Activated naive CD8-positive, alpha-beta T cell treated with anti-CD3 and anti-CD28 coated beads for 36 hours (primary cell): Measurements from ENCODE around the gene KLHDC3. TPM values are rescaled to one million over a fixed set of nuclear protein-coding genes. Genes with fewer than 3 reads are reported as not detected.
A peak's percentile ranks its signal among the peaks of the same experiment; 100 is the strongest.
"Not testable (repeated sequence)": the region's sequence is repeated elsewhere in the genome, so short reads cannot be mapped to it uniquely, and the experiment has no call there.

Source experiments
- DNase-seq: peaks from one replicate; pipeline ENCODE4 v3.0.0; 2021
- H3K27ac Mint-ChIP-seq: one replicate; pipeline ENCODE4 v1.8.0; 2022; ENCODE audit warnings: mild to moderate bottlenecking, moderate library complexity, mixed read lengths
- H3K27me3 Mint-ChIP-seq: one replicate; pipeline ENCODE4 v1.8.0; 2022; ENCODE audit warnings: mild to moderate bottlenecking, mixed read lengths
- H3K36me3 Mint-ChIP-seq: one replicate; pipeline ENCODE4 v1.8.0; 2021; ENCODE audit warnings: mild to moderate bottlenecking, mixed read lengths
- H3K4me1 Mint-ChIP-seq: one replicate; pipeline ENCODE4 v1.8.0; 2021; ENCODE audit warnings: mixed read lengths
- H3K4me3 Mint-ChIP-seq: one replicate; pipeline ENCODE4 v1.8.0; 2022; ENCODE audit warnings: mild to moderate bottlenecking, moderate library complexity, mixed read lengths
- H3K9me3 Mint-ChIP-seq: one replicate; pipeline ENCODE4 v1.8.0; 2022; ENCODE audit warnings: mixed read lengths
- total RNA-seq, 2 experiments: library from RNA; stranded (reverse); gene quantifications; one replicate each; pipeline ENCODE4 v1.2.3, GENCODE V29; 2021

The KLHDC3 gene
- total RNA-seq, 2 experiments from 2014 or later = 65.8 to 66.1 TPM

DNA sequence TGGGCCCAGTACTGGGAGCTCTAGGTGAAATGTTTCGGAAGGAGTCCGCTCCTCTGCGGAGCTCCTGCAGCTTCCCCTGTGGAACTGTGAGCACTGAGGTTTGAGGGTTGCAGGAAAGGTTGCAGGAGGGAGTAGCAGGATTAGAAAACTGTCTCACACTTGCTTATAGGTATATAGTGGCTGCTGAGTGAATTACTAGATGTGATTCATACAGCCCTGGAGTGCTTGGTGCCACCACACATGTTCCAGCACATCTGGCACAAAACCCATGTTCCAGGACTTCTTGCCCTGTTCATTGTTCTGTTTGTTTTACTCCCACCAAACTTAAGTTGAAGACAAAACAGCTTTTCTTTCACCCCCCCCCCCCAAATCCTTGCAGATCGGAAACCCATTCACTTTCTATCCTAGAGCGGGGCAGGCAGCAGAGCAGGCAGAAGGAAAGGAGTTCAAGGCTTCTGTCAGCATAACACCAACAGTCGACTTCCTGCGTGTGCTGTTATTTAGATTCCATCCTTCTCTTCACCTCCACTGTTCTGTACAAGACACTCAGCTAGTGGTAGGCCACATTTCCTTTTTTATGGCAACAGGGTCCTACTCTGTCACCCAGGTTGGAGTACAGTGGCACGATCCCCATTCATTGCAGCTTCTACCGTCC is 34.4 kb upstream of the KLHDC3 start:
- peaks cover 4% of the 10 kb centered on the region for H3K9me3 Mint-ChIP-seq
- DNase-seq = no peak
- H3K27ac Mint-ChIP-seq = peak overlapping the region; percentile 96
- H3K4me1 Mint-ChIP-seq = peaks cover 45% of the 10 kb centered on the region
- no peaks in the 10 kb centered on the region for H3K27me3 Mint-ChIP-seq
- H3K4me3 Mint-ChIP-seq = peak overlapping the region; percentile 86
- H3K36me3 Mint-ChIP-seq = peaks cover 29% of the 10 kb centered on the region

- H3K36me3 Mint-ChIP-seq = peaks cover 14% of the 10 kb centered on the region
Observed at GRCh38 chr6:42981836-42982235, 32.2 kb upstream of the KLHDC3 start.

GRCh38 chr6:42984001-42984923 is 29.8 kb upstream of the KLHDC3 start, which contains the start of gene PPP2R5D:
Gene PPP2R5D (plus strand): TSS chr6:42984570. CDS start chr6:42984678, 108 bp downstream.
- Mint-ChIP-seq H3K9me3 (no peaks in the 10 kb centered on the region), H3K36me3 (peaks cover 3% of the 10 kb centered on the region), H3K27ac (peak within 1 kb of the TSS; percentile 86), H3K4me1 (peaks cover 50% of the 10 kb centered on the region), H3K27me3 (no peaks in the 10 kb centered on the region), H3K4me3 (peak within 1 kb of the TSS; percentile 87)
- peak; percentile 96 for DNase-seq

More at GRCh38 chr6:42981836-42982235, 32.2 kb upstream of the KLHDC3 start:
- DNase-seq = no peak
- H3K9me3 Mint-ChIP-seq = peaks cover under 1% of the 10 kb centered on the region
- no peaks in the 10 kb centered on the region for H3K27me3 Mint-ChIP-seq
- no peak overlapping the region for H3K4me3 Mint-ChIP-seq
- peak overlapping the region; percentile 13 for H3K27ac Mint-ChIP-seq
- H3K4me1 Mint-ChIP-seq = peaks cover 45% of the 10 kb centered on the region

- H3K9me3 Mint-ChIP-seq = no peaks in the 10 kb centered on the region
- H3K36me3 Mint-ChIP-seq = peaks cover 2% of the 10 kb centered on the region
- H3K27me3 Mint-ChIP-seq = no peaks in the 10 kb centered on the region
- peak overlapping the region; percentile 70 for H3K27ac Mint-ChIP-seq
- peak; percentile 19 for DNase-seq
- H3K4me3 Mint-ChIP-seq = peak overlapping the region; percentile 87
- H3K4me1 Mint-ChIP-seq = peaks cover 45% of the 10 kb centered on the region
Observed at GRCh38 chr6:42984924-42985475, 29.0 kb upstream of the KLHDC3 start.

GRCh38 chr6:42987533-42988451 is 26.3 kb upstream of the KLHDC3 start:
- Mint-ChIP-seq H3K9me3 (no peaks in the 10 kb centered on the region), H3K4me3 (no peak overlapping the region), H3K27ac (no peak overlapping the region), H3K4me1 (peaks cover 41% of the 10 kb centered on the region), H3K36me3 (peaks cover 4% of the 10 kb centered on the region), H3K27me3 (no peaks in the 10 kb centered on the region)
- DNase-seq = no peak

DNA sequence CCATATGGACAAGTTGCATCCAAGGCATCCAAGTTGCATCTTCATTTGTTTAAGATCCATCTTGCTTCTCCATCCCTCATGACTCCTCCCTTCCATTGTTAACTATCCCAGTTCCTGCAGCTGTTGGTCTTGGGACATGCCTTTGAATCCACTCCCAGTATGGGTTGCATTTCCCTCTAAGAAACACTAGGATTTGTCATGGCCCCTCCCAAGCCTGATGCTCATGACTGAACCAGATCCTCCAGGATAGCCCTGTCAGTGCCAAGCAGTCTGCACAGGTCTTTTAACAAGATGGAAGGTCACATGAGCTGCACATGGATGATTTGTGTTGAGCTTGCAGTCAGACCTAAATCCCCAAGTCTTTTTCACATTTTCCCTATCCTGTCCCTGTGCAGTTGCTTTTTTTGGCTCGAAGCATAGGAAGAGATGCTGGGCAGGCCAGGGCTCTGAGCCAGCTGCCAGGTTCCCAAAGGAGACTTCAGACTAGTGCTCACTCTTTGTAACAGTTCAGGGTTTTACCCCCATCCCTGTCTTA is 25.5 kb upstream of the KLHDC3 start:
- H3K4me1 Mint-ChIP-seq = peaks cover 41% of the 10 kb centered on the region
- H3K36me3 Mint-ChIP-seq = peaks cover 4% of the 10 kb centered on the region
- H3K27me3 Mint-ChIP-seq = no peaks in the 10 kb centered on the region
- DNase-seq = no peak
- no peaks in the 10 kb centered on the region for H3K9me3 Mint-ChIP-seq
- no peak overlapping the region for H3K4me3 Mint-ChIP-seq
- no peak overlapping the region for H3K27ac Mint-ChIP-seq

GRCh38 chr6:42989923-42990322 is 24.1 kb upstream of the KLHDC3 start:
- Mint-ChIP-seq H3K4me1 (peaks cover 40% of the 10 kb centered on the region), H3K9me3 (no peaks in the 10 kb centered on the region), H3K27ac (no peak overlapping the region), H3K4me3 (no peak overlapping the region), H3K36me3 (peaks cover 4% of the 10 kb centered on the region), H3K27me3 (no peaks in the 10 kb centered on the region)
- no peak for DNase-seq

- peaks cover 2% of the 10 kb centered on the region for H3K36me3 Mint-ChIP-seq
- DNase-seq = no peak
- no peaks in the 10 kb centered on the region for H3K27me3 Mint-ChIP-seq
- no peak overlapping the region for H3K27ac Mint-ChIP-seq
- peaks cover 14% of the 10 kb centered on the region for H3K4me1 Mint-ChIP-seq
- no peaks in the 10 kb centered on the region for H3K9me3 Mint-ChIP-seq
- no peak overlapping the region for H3K4me3 Mint-ChIP-seq
Observed at GRCh38 chr6:42993445-42993844, 20.6 kb upstream of the KLHDC3 start.

DNA sequence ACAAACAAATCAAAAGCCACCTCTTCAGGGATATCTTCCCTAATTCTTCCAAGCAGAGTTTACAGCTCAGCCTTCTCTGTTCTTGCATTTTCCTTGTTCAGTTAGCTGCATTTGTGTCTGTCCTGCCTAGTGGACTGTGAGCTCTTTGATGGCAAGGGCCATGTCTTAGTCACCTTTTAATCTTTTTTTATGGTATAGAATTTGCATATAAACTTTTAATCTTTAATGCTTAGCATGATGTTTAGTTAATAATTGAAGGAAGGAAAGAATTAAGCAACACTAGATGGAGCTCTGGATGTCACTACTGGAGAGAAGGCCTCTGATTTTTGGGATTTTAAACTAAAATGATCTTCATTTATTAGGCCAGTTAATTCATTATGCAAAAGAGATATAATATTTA is 17.5 kb upstream of the KLHDC3 start:
- H3K27ac Mint-ChIP-seq = no peak overlapping the region
- H3K4me1 Mint-ChIP-seq = peaks cover 7% of the 10 kb centered on the region
- H3K27me3 Mint-ChIP-seq = no peaks in the 10 kb centered on the region
- peaks cover 4% of the 10 kb centered on the region for H3K36me3 Mint-ChIP-seq
- no peaks in the 10 kb centered on the region for H3K9me3 Mint-ChIP-seq
- DNase-seq = no peak
- no peak overlapping the region for H3K4me3 Mint-ChIP-seq

DNA sequence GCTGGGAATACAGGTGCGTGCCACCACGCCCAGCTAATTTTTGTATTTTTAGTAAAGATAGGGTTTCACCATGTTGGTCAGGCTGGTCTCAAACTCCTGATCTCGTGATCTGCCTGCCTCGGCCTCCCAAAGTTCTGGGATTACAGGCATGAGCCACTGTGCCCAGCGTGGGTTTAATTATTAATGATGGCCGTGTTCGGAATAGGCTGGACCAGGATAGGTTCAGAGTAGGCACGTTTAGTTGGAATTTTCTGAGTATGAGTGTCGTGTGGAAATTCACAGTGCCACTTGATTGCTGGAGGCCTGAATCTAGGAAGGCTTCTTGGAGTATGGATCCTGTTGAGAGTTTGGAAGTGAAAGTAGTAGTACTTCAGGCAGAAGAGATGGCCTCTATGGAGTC is 15.8 kb upstream of the KLHDC3 start:
- not testable (repeated sequence) for H3K4me1 Mint-ChIP-seq, H3K9me3 Mint-ChIP-seq, H3K36me3 Mint-ChIP-seq

GRCh38 chr6:43001843-43002242 is 12.2 kb upstream of the KLHDC3 start:
- Mint-ChIP-seq H3K36me3 (peaks cover 4% of the 10 kb centered on the region), H3K27me3 (no peaks in the 10 kb centered on the region), H3K27ac (no peak overlapping the region), H3K9me3 (no peaks in the 10 kb centered on the region), H3K4me3 (no peak overlapping the region), H3K4me1 (peaks cover 2% of the 10 kb centered on the region)
- no peak for DNase-seq

More for the DNA sequence above, 15.8 kb upstream of the KLHDC3 start:
- H3K27me3 Mint-ChIP-seq, H3K4me3 Mint-ChIP-seq, H3K27ac Mint-ChIP-seq, DNase-seq: not testable (repeated sequence)

DNA sequence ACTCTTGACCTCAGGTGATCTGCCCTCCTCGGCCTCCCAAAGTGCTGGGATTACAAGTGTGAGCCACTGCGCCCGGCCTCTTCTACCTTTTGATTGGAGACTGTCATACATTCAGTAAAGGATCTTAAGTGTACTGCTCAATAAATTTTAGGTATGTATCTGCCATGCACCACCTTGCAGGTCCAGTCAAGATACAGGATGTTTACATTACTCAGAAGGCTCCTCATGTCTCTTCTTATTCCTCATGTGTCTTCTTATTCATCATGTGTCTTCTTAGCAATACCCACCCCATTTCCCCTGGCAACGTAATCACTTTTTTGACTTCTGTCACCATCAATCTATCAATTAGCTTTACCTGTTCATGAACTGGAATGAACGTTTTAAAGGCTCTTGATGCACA is 8.2 kb upstream of the KLHDC3 start:
- peaks cover 7% of the 10 kb centered on the region for H3K4me1 Mint-ChIP-seq
- H3K4me3 Mint-ChIP-seq = no peak overlapping the region
- peaks cover 3% of the 10 kb centered on the region for H3K36me3 Mint-ChIP-seq
- no peak overlapping the region for H3K27ac Mint-ChIP-seq
- no peaks in the 10 kb centered on the region for H3K9me3 Mint-ChIP-seq
- H3K27me3 Mint-ChIP-seq = no peaks in the 10 kb centered on the region
- no peak for DNase-seq

GRCh38 chr6:43006251-43006650 is 7.8 kb upstream of the KLHDC3 start:
- peaks cover 7% of the 10 kb centered on the region for H3K4me1 Mint-ChIP-seq
- no peak for DNase-seq
- no peak overlapping the region for H3K4me3 Mint-ChIP-seq
- no peak overlapping the region for H3K27ac Mint-ChIP-seq
- H3K36me3 Mint-ChIP-seq = peaks cover 3% of the 10 kb centered on the region
- H3K9me3 Mint-ChIP-seq = no peaks in the 10 kb centered on the region
- H3K27me3 Mint-ChIP-seq = no peaks in the 10 kb centered on the region

DNA sequence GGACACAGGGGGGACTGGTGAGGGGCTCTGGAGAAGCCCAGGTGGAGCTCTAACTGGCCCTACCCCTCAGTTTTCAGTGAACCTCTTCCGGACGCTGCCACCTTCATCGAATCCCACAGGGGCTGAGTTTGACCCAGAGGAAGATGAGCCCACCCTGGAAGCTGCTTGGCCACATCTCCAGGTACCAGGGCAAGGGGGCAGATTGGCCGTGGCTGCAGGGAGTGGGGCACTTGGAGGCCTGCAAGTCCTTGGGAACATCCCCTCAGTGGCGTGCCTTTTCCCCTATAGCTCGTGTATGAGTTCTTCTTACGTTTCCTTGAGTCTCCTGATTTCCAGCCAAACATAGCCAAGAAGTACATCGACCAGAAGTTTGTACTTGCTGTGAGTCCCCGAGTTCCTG is 6.9 kb upstream of the KLHDC3 start:
- peaks cover 9% of the 10 kb centered on the region for H3K36me3 Mint-ChIP-seq
- H3K4me1 Mint-ChIP-seq = peaks cover 14% of the 10 kb centered on the region
- no peak overlapping the region for H3K4me3 Mint-ChIP-seq
- no peaks in the 10 kb centered on the region for H3K27me3 Mint-ChIP-seq
- no peaks in the 10 kb centered on the region for H3K9me3 Mint-ChIP-seq
- no peak overlapping the region for H3K27ac Mint-ChIP-seq
- no peak for DNase-seq
